ENCODE measurements around the gene DAPK1.

The DAPK1 gene

DNA sequence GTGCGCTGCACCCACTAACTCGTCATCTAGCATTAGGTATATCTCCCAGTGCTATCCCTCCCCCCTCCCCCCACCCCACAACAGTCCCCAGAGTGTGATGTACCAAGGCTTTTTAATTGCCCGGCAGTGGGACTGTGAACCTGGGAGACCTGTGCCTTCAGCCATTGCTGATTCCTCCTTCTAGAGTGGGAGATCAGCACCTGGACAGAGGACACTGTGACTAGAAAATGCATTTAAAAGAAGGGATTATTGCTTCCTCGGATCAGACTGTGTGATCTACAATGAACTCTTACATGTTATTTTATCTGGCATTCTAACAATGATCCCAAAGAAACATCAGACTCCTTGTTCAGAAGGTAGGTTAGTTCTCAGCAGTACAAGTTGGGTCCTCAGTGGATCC, 254.2 kb downstream of the DAPK1 start:
- no peak for DNase-seq (ENCODE audit: low read depth)
- in situ Hi-C loops (cut with HindIII; ENCODE audit: low sequenced_read_pairs): no loop called here
- TF ChIP-seq, protein P1, sequence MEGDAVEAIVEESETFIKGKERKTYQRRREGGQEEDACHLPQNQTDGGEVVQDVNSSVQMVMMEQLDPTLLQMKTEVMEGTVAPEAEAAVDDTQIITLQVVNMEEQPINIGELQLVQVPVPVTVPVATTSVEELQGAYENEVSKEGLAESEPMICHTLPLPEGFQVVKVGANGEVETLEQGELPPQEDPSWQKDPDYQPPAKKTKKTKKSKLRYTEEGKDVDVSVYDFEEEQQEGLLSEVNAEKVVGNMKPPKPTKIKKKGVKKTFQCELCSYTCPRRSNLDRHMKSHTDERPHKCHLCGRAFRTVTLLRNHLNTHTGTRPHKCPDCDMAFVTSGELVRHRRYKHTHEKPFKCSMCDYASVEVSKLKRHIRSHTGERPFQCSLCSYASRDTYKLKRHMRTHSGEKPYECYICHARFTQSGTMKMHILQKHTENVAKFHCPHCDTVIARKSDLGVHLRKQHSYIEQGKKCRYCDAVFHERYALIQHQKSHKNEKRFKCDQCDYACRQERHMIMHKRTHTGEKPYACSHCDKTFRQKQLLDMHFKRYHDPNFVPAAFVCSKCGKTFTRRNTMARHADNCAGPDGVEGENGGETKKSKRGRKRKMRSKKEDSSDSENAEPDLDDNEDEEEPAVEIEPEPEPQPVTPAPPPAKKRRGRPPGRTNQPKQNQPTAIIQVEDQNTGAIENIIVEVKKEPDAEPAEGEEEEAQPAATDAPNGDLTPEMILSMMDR (IDR thresholded peaks at IDR 0.05; ENCODE audit: low read depth, low read length, missing control alignments): no peak
- no peak overlapping the region for H3K4me3 ChIP-seq (ENCODE audit: low read depth, low read length)

DNA sequence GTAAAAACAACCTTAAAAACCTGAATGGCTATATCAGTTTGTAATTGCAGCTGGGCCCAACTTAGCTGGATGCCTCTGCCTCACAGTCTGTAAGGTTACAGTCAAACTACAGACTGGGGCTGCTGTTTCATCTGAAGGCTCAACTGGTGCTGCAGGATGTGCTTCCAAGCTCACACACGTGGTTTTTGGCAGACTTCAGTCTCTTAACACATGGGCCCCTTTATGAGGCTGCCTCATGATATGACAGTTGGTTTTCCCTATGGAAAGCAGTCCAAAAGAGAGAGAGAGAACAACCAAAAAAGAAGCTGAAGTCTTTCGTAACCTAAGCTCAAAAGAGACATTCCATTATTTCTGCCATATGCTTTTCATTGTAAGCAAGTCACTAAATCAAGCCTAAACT, 255.6 kb downstream of the DAPK1 start:
- H3K4me3 ChIP-seq (ENCODE audit: low read depth, low read length): no peak overlapping the region
- no peak for DNase-seq (ENCODE audit: low read depth)
- in situ Hi-C loops (cut with HindIII; ENCODE audit: low sequenced_read_pairs): no loop called here
- TF ChIP-seq, protein P1 (IDR thresholded peaks at IDR 0.05; ENCODE audit: low read depth, low read length, missing control alignments): no peak
